Stimulated activated CD4-positive, alpha-beta T cell treated with anti-CD3 and anti-CD28 coated beads, Interleukin-2, amount 100 ng/mL, for 48 hours (primary cell): ENCODE data around the gene CFAP410.
"Not testable (repeated sequence)": the region's sequence is repeated elsewhere in the genome, so short reads cannot be mapped to it uniquely, and the experiment has no call there.

Experiments
- DNase-seq, 2 donors: peaks; one replicate each; pipeline ENCODE4 v3.0.0-alpha.2; 2020

Gene CFAP410

GRCh38 chr21:44315691-44316203 is 23.4 kb downstream of the CFAP410 start:
- DNase-seq: no peak

- DNase-seq: no peak
Observed at GRCh38 chr21:44314561-44314960, 24.6 kb downstream of the CFAP410 start.

- no peak for DNase-seq
Observed at GRCh38 chr21:44314128-44314527, 25.1 kb downstream of the CFAP410 start.

GRCh38 chr21:44313451-44313850 is 25.7 kb downstream of the CFAP410 start:
- DNase-seq: no peak

GRCh38 chr21:44312716-44313115 is 26.5 kb downstream of the CFAP410 start:
- no peak for DNase-seq

GRCh38 chr21:44312089-44312488 is 27.1 kb downstream of the CFAP410 start:
- no peak for DNase-seq

GRCh38 chr21:44310628-44311507 is 28.3 kb downstream of the CFAP410 start:
- no peak for DNase-seq

GRCh38 chr21:44306936-44307704 is 32.1 kb downstream of the CFAP410 start:
- DNase-seq: no peak

GRCh38 chr21:44305691-44306090 is 33.5 kb downstream of the CFAP410 start:
- DNase-seq: no peak

GRCh38 chr21:44304877-44305293 is 34.3 kb downstream of the CFAP410 start:
- peak; percentile 39 to 41 for DNase-seq

GRCh38 chr21:44304011-44304616 is 35.1 kb downstream of the CFAP410 start:
- no peak for DNase-seq

GRCh38 chr21:44303490-44303981 is 35.7 kb downstream of the CFAP410 start:
- DNase-seq: no peak

- not testable (repeated sequence) for DNase-seq
Observed at GRCh38 chr21:44302573-44303401, 36.4 kb downstream of the CFAP410 start.

- DNase-seq: no peak
Observed at GRCh38 chr21:44301961-44302406, 37.2 kb downstream of the CFAP410 start.

- DNase-seq: no peak
Observed at GRCh38 chr21:44301141-44301540, 38.0 kb downstream of the CFAP410 start.

- peak; percentile 50 to 57 for DNase-seq
Observed at GRCh38 chr21:44300262-44300959, 38.8 kb downstream of the CFAP410 start.

GRCh38 chr21:44299458-44300261 is 39.5 kb downstream of the CFAP410 start, which contains the start of gene PFKL:
PFKL (plus strand) TSS chr21:44300053; CDS start chr21:44300106, 53 bp downstream.
- peak; percentile 63 to 68 for DNase-seq

- no peak for DNase-seq
Observed at GRCh38 chr21:44299085-44299457, 40.1 kb downstream of the CFAP410 start.

GRCh38 chr21:44298301-44298700 is 40.9 kb downstream of the CFAP410 start:
- no peak for DNase-seq

GRCh38 chr21:44297525-44298290 is 41.5 kb downstream of the CFAP410 start:
- DNase-seq: peak; percentile 72 to 76
